Fibroblast of the aortic adventitia (primary cell): Measurements from ENCODE around the gene CNST. TPM values are rescaled to one million over a fixed set of nuclear protein-coding genes. Genes with fewer than 3 reads are reported as not detected.

Experiments used
- DNase-seq: peaks from one replicate; pipeline ENCODE4 v3.0.0-alpha.2; 2010; ENCODE audit warnings: low read depth
- H3K4me3 ChIP-seq: 2 replicates; pipeline ENCODE4 v1.5.1; 2011; ENCODE audit warnings: low read depth, mild to moderate bottlenecking, control low read depth, low read length, moderate library complexity
- total RNA-seq: library from RNA; depleted of rRNA; stranded (reverse); fragments of >200 nt; gene quantifications from 2 replicates; pipeline ENCODE4 v1.2.3, GENCODE V29; 2012; ENCODE audit warnings: low replicate concordance
- TF ChIP-seq, protein P1 (sequence below): IDR thresholded peaks from 2 replicates; pipeline ENCODE4 v1.5.1; 2011; ENCODE audit warnings: mild to moderate bottlenecking, low read length, control low read depth, inconsistent platforms; ENCODE audit not compliant: insufficient read depth

Gene CNST, protein sequence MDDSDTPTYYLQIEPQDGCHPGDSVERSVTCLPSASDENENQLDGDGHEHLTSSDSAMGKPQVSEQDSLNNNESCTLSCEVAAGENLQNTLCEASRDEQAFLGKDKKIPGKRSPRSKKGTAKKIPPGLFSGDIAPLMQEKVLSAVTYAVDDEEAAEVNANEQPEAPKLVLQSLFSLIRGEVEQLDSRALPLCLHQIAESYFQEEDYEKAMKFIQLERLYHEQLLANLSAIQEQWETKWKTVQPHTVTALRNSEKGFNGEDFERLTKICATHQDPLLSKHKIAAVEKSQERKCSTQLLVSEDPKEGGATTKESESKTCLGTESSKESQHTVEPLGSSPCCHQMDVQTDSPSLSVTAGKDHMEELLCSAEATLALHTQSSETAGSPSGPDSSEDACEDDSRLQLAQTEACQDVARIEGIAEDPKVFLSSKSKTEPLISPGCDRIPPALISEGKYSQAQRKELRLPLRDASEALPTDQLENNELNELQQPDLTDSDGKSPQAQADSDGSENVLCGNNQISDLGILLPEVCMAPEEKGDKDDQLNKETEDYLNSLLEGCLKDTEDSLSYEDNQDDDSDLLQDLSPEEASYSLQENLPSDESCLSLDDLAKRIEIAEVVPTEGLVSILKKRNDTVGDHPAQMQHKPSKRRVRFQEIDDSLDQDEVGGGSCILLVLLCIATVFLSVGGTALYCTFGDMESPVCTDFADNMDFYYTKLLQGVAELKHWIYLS
- 13.1 and 25.2 TPM in 2 replicates for total RNA-seq

DNA sequence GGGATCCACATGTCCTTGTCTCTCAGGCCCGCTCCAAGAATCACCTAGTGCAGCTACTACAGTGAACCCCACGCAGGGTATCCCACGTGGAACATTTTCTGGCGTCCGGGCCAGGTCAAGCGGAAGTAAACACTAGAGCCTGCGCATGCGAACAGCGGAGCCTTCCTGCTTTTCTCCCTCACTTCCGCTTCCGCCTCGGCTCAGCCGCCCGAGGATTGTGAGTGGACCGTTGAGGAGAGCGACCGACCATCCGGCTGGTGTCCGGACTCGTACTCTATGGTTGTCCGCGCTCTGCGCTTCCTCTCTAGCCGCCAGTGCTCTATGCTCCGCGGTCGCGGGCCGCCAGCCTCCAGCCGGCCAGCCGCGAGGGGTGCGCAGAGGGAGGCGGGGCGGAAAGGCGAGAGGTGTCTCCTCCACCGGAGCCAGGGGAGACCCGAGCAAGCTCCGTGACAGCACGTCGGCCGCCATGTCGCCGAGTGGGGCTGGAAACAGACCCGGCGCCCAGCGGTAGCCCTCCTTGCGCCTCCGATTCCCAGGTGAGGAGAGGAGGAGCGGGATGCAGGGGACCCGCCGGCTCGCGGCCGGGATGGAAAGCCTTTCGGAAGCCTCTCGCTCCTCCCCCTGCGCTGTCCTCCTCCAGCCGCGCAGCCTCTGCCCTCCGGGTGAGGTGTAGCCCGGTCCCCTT is at the start of gene CNST, which contains the start of gene TFB2M:
CNST (plus strand) TSS at position 329 of the 685 bp plus-strand sequence. CDS start 25,107 bp downstream, outside the sequence.
TFB2M (minus strand) TSS at position 134 of the 685 bp plus-strand sequence; CDS start at position 11, 123 bp downstream.
- DNase-seq = peak; percentile 99
- H3K4me3 ChIP-seq = peak within 1 kb of the TSS; percentile 98
- TF ChIP-seq, protein P1, sequence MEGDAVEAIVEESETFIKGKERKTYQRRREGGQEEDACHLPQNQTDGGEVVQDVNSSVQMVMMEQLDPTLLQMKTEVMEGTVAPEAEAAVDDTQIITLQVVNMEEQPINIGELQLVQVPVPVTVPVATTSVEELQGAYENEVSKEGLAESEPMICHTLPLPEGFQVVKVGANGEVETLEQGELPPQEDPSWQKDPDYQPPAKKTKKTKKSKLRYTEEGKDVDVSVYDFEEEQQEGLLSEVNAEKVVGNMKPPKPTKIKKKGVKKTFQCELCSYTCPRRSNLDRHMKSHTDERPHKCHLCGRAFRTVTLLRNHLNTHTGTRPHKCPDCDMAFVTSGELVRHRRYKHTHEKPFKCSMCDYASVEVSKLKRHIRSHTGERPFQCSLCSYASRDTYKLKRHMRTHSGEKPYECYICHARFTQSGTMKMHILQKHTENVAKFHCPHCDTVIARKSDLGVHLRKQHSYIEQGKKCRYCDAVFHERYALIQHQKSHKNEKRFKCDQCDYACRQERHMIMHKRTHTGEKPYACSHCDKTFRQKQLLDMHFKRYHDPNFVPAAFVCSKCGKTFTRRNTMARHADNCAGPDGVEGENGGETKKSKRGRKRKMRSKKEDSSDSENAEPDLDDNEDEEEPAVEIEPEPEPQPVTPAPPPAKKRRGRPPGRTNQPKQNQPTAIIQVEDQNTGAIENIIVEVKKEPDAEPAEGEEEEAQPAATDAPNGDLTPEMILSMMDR = no peak

DNA sequence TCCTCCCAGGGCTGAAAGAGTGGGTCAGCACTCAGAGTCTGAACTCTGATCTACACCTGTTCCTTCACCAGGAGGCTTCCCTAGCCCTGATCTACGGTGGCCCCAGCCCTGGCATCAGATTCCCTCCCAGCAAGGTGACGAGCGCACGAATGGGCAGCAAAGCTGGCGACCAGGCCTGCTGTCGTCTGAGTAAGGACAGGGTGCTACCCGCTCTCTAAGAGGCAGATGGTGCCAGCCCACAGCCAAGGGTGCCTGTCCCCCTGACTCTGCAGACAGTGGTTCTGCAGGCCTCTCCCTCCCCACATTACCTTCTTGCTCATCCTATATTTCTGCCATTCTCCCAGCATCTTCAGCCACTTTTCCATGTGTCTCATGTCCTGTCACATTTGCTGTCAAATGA is 48.9 kb upstream of the CNST start:
- H3K4me3 ChIP-seq = no peak overlapping the region
- TF ChIP-seq, protein P1 = no peak

DNA sequence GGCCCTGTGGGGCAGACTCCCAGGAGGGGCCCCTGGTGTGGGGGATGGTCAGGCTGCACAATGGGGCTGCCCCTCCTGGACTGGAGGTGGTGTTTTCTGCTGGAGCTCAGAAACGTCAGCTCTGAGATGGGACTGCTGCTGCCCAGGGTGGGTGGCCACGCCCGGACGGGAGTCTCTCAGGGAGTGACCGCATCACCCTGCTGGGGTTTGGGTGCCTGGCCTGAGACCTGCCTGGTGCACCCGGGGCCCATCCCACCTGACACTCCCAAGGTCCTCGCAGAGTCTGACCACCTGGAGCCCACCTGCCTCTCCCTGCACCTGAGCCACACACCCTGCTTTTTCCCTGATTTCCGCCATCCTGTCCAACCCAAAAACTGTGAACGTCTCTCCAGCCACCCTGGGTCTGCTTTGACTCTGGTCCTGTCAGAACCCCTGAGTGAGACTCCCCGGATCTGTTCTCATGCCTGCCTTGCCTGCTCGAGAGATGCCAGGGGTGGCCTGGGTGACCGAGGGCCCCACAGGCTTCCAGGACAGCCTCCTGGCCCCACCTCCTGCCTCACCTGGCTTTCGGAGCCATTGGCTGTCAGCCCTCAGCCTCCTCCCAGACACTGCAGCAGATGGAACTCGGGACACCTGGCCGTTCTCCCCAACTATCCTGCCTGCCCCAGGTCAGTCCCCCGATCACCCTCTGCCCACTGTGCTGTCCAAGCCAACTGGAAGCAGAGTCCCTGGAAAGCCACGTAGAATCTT is 47.6 kb upstream of the CNST start:
- TF ChIP-seq, protein P1 = no peak
- no peak for DNase-seq
- H3K4me3 ChIP-seq = no peak overlapping the region

More for the DNA sequence above, 48.9 kb upstream of the CNST start:
- no peak for DNase-seq

DNA sequence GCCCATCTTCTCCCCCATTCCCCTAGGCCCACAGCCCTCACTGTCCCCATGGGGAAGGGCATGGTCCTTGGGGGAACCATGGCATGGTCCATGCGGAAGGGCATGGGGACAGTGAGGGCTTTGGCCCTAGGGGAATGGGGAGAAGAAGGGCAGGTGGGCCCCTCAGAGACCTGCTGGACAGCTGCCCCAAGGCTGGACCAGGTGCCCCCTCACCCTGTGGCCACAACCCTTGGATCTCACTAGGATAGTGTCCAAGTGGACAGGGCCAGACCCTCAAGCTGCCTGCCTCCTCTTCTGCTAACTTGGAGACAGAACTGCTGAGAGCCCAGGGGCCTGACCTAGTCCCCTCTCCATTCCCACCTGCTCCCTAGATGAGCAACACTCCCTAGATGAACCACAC is 46.7 kb upstream of the CNST start:
- TF ChIP-seq, protein P1 = no peak
- H3K4me3 ChIP-seq = no peak overlapping the region
- no peak for DNase-seq

DNA sequence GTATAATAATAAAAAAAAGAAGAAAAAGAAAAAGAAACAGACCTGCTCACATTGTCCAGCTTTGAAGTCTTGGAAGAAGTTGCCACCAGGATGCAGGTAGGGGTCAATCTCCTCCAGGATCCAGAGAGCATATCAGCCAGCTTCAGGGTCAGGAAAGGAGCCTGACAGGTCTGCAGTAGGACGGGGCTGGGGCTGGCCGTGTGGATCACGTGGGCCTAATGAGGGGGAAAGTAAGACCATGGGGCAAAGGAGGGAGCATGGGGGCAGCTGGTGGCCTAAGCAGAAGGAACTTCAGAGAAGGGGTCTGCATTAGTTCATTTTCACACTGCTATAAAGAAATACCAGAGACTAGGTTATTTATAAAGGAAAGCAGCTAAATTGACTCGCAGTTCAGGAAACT is 39.9 kb upstream of the CNST start:
- no peak overlapping the region for H3K4me3 ChIP-seq
- DNase-seq = no peak
- TF ChIP-seq, protein P1 = no peak

DNA sequence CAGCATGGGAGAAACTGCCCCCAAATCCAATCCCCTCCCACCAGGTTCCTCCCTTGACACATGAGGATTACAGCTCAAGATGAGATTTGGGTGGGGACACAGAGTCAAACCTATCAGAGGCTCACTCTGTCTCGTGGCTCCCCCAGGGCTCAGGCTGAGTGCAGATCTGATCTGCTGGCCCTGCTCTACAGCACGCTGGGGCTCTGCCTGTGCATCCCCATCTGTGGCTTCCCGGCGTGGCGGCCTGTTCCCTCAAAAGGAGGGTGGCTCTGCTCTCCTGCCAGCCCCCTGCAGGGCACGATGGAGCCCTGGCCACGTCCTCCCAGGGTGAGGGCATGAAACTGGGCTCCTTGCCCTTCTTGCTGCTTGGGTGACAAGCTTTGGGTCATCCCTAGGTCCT is 39.3 kb upstream of the CNST start:
- no peak for DNase-seq
- no peak overlapping the region for H3K4me3 ChIP-seq
- TF ChIP-seq, protein P1 = no peak
